SK-N-SH (cell line): ENCODE results near the gene TMEM132E.

Experiments used
- EZH2phosphoT487 ChIP-seq: fragments of 200-600 bp; sonication (generic); IDR thresholded peaks from 2 replicates; pipeline ENCODE4 v1.6.1; 2017; ENCODE audit warnings: low read depth, mixed run types, mild to moderate bottlenecking, antibody characterized with exemption, moderate library complexity, borderline replicate concordance
- FOXJ3 ChIP-seq: sonication (generic); formaldehyde crosslinking; IDR thresholded peaks from 2 replicates; pipeline ENCODE4 v1.5.1; 2020; ENCODE audit warnings: mild to moderate bottlenecking, missing genetic modification reagents
- NFIC ChIP-seq: IDR thresholded peaks from 2 replicates; pipeline ENCODE4 v1.4.0; 2012; ENCODE audit warnings: borderline replicate concordance
- POLR2AphosphoS5 ChIP-seq: IDR thresholded peaks from 2 replicates; pipeline ENCODE4 v1.6.1; 2012; ENCODE audit warnings: low read depth, low read length
- RFX5 ChIP-seq: IDR thresholded peaks from 2 replicates; pipeline ENCODE4 v1.6.1; 2012; ENCODE audit warnings: mild to moderate bottlenecking, improper control_type of control experiment, low read length
- SMC3 ChIP-seq: IDR thresholded peaks from 2 replicates; pipeline ENCODE4 v1.6.1; 2012; ENCODE audit warnings: low read depth, low read length, improper control_type of control experiment
- TAF1 ChIP-seq: IDR thresholded peaks from 2 replicates; pipeline ENCODE4 v1.6.1; 2012; ENCODE audit warnings: low read depth, mild to moderate bottlenecking, low read length, moderate library complexity, borderline replicate concordance
- TF ChIP-seq, protein P1 (sequence below): fragments of 150-350 bp; IDR thresholded peaks from 2 replicates; pipeline ENCODE4 v1.6.1; 2017; ENCODE audit warnings: antibody characterized with exemption, low read length, low read depth, borderline replicate concordance
- TF ChIP-seq, protein P2 (sequence below): fragments of 200-600 bp; sonication (generic); IDR thresholded peaks from 2 replicates; pipeline ENCODE4 v1.6.1; 2017; ENCODE audit warnings: antibody characterized with exemption, mild to moderate bottlenecking, moderate library complexity
- TF ChIP-seq, protein P3 (sequence below): IDR thresholded peaks from 2 replicates; pipeline ENCODE4 v1.4.0; 2012; ENCODE audit warnings: low read depth, borderline replicate concordance

DNA sequence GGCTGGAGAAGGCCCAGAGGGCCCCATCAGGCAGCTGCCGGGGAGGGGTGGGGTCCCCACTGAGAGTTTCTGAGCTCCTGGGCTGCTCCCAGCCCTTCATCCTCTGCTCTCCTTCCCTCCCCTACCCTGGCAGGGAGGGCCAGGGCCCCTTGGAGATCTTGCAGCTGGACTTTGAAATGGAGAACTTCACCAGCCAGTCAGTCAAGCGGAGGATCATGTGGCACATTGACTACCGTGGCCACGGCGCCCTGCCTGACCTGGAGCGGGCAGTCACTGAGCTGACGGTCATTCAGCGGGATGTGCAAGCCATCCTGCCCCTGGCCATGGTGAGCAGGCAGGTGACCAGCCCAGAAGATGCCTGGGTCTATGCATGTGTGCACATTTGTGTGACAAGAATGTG is 49.5 kb downstream of the TMEM132E start:
- TF ChIP-seq FOXJ3 (no peak), TAF1 (no peak), SMC3 (no peak), NFIC (no peak), EZH2phosphoT487 (no peak), RFX5 (no peak), POLR2AphosphoS5 (no peak)
- TF ChIP-seq, protein P1, sequence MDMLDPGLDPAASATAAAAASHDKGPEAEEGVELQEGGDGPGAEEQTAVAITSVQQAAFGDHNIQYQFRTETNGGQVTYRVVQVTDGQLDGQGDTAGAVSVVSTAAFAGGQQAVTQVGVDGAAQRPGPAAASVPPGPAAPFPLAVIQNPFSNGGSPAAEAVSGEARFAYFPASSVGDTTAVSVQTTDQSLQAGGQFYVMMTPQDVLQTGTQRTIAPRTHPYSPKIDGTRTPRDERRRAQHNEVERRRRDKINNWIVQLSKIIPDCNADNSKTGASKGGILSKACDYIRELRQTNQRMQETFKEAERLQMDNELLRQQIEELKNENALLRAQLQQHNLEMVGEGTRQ: no peak
- TF ChIP-seq, protein P2, sequence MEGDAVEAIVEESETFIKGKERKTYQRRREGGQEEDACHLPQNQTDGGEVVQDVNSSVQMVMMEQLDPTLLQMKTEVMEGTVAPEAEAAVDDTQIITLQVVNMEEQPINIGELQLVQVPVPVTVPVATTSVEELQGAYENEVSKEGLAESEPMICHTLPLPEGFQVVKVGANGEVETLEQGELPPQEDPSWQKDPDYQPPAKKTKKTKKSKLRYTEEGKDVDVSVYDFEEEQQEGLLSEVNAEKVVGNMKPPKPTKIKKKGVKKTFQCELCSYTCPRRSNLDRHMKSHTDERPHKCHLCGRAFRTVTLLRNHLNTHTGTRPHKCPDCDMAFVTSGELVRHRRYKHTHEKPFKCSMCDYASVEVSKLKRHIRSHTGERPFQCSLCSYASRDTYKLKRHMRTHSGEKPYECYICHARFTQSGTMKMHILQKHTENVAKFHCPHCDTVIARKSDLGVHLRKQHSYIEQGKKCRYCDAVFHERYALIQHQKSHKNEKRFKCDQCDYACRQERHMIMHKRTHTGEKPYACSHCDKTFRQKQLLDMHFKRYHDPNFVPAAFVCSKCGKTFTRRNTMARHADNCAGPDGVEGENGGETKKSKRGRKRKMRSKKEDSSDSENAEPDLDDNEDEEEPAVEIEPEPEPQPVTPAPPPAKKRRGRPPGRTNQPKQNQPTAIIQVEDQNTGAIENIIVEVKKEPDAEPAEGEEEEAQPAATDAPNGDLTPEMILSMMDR: no peak
- TF ChIP-seq, protein P3, sequence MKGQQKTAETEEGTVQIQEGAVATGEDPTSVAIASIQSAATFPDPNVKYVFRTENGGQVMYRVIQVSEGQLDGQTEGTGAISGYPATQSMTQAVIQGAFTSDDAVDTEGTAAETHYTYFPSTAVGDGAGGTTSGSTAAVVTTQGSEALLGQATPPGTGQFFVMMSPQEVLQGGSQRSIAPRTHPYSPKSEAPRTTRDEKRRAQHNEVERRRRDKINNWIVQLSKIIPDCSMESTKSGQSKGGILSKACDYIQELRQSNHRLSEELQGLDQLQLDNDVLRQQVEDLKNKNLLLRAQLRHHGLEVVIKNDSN: no peak
